OCI-LY1 (cell line): Measurements from ENCODE around the gene SUGCT.
"Not testable (repeated sequence)": the region's sequence is repeated elsewhere in the genome, so short reads cannot be mapped to it uniquely, and the experiment has no call there.

ENCODE experiments used
- CTCF ChIP-seq: fragments of 200-600 bp; sonication (generic), shearing (Covaris generic); IDR thresholded peaks from 2 replicates; pipeline ENCODE4 v1.5.1; 2017; ENCODE audit warnings: mild to moderate bottlenecking, antibody characterized with exemption, low read length, moderate library complexity, mixed read lengths
- EZH2 ChIP-seq: fragments of 200-600 bp; sonication (generic), shearing (Covaris generic); IDR thresholded peaks from 2 replicates; pipeline ENCODE4 v1.8.0; 2017; ENCODE audit warnings: borderline replicate concordance, mixed run types, mild to moderate bottlenecking, antibody characterized with exemption, low read length, moderate library complexity, mixed read lengths

GRCh38 chr7:40268810-40269209, 134.0 kb downstream of the SUGCT start:
- TF ChIP-seq CTCF, EZH2: not testable (repeated sequence)
